MM.1S (cell line): ENCODE measurements around the gene AGAP1.

Experiments
- DNase-seq: peaks from one replicate; pipeline ENCODE4 v3.0.0-alpha.2; 2015
- H2AFZ ChIP-seq: fragments of 300-600 bp; sonication (generic); 2 replicates; pipeline ENCODE4 v1.6.0; 2016; ENCODE audit warnings: antibody characterized with exemption, low read length
- H3F3A ChIP-seq: fragments of 300-600 bp; sonication (generic); 2 replicates; pipeline ENCODE4 v1.6.1; 2016; ENCODE audit warnings: mild to moderate bottlenecking, antibody characterized with exemption, low read length, moderate library complexity, mixed read lengths; ENCODE audit not compliant: insufficient read depth
- H3K27ac ChIP-seq: fragments of 300-600 bp; sonication (generic); 2 replicates; pipeline ENCODE4 v1.5.1; 2016; ENCODE audit warnings: mild to moderate bottlenecking, low read length
- H3K27me3 ChIP-seq: fragments of 300-600 bp; sonication (generic); replicated peaks from 2 replicates; pipeline ENCODE4 v1.6.0; 2016; ENCODE audit warnings: low read length; ENCODE audit not compliant: insufficient read depth
- H3K36me3 ChIP-seq: fragments of 300-600 bp; sonication (generic); replicated peaks from 2 replicates; pipeline ENCODE4 v1.6.1; 2016; ENCODE audit warnings: mild to moderate bottlenecking, low read length, mixed read lengths; ENCODE audit not compliant: insufficient read depth
- H3K4me1 ChIP-seq: fragments of 300-600 bp; sonication (generic); 2 replicates; pipeline ENCODE4 v1.6.1; 2016; ENCODE audit warnings: low read length, mixed read lengths
- H3K4me2 ChIP-seq: fragments of 300-600 bp; sonication (generic); 2 replicates; pipeline ENCODE4 v1.6.0; 2016; ENCODE audit warnings: low read depth, low read length
- H3K4me3 ChIP-seq: fragments of 300-600 bp; sonication (generic); 2 replicates; pipeline ENCODE4 v1.5.1; 2016; ENCODE audit warnings: low read length, mixed read lengths
- H3K79me2 ChIP-seq: fragments of 300-600 bp; sonication (generic); 2 replicates; pipeline ENCODE4 v1.6.1; 2016; ENCODE audit warnings: mixed run types, low read length, mixed read lengths
- H3K9ac ChIP-seq: fragments of 300-600 bp; sonication (generic); 2 replicates; pipeline ENCODE4 v1.6.1; 2016; ENCODE audit warnings: low read length, mixed read lengths
- H3K9me2 ChIP-seq: fragments of 300-600 bp; sonication (generic); replicated peaks from 2 replicates; pipeline ENCODE4 v1.6.1; 2016; ENCODE audit warnings: mild to moderate bottlenecking, low read length, mixed read lengths; ENCODE audit not compliant: insufficient read depth
- H3K9me3 ChIP-seq: fragments of 300-600 bp; sonication (generic); replicated peaks from 2 replicates; pipeline ENCODE4 v1.6.1; 2016; ENCODE audit warnings: mild to moderate bottlenecking, low read length, mixed read lengths; ENCODE audit not compliant: insufficient read depth
- H4K20me1 ChIP-seq: fragments of 300-600 bp; sonication (generic); 2 replicates; pipeline ENCODE4 v1.6.1; 2016; ENCODE audit warnings: mild to moderate bottlenecking, low read length, moderate library complexity, mixed read lengths; ENCODE audit not compliant: insufficient read depth
- CTCF ChIP-seq: fragments of 300-600 bp; sonication (generic); IDR thresholded peaks from 2 replicates; pipeline ENCODE4 v1.5.1; 2016; ENCODE audit warnings: antibody characterized with exemption, low read length, mixed read lengths
- EZH2 ChIP-seq: fragments of 300-600 bp; sonication (generic); optimal IDR thresholded peaks from 2 replicates; pipeline ENCODE3; 2017; ENCODE audit warnings: low read depth, mild to moderate bottlenecking, antibody characterized with exemption, low read length, mixed read lengths
- EZH2phosphoT487 ChIP-seq: fragments of 300-600 bp; sonication (generic); IDR thresholded peaks from 2 replicates; pipeline ENCODE4 v1.6.1; 2018; ENCODE audit warnings: antibody characterized with exemption, low read length

Gene AGAP1

GRCh38 chr2:235612181-235612950, 118.5 kb downstream of the AGAP1 start:
- H3K4me2 ChIP-seq, result no peak overlapping the region
- H3K4me1 ChIP-seq, result peaks cover 52% of the 10 kb centered on the region
- H3K27me3 ChIP-seq, result no peaks in the 10 kb centered on the region
- H3K9ac ChIP-seq, result no peak overlapping the region
- no peaks in the 10 kb centered on the region for H3K36me3 ChIP-seq
- H3K79me2 ChIP-seq, result peaks cover 84% of the 10 kb centered on the region
- H3K27ac ChIP-seq, result no peak overlapping the region
- H3K4me3 ChIP-seq, result no peak overlapping the region
- no peaks in the 10 kb centered on the region for H3K9me3 ChIP-seq
- no peaks in the 10 kb centered on the region for H4K20me1 ChIP-seq
- no peaks in the 10 kb centered on the region for H3K9me2 ChIP-seq
- DNase-seq, result no peak
- H3F3A ChIP-seq, result peaks cover 19% of the 10 kb centered on the region
- TF ChIP-seq EZH2 (no peak), EZH2phosphoT487 (no peak), CTCF (no peak)
- no peak overlapping the region for H2AFZ ChIP-seq

GRCh38 chr2:235613649-235614048, 119.8 kb downstream of the AGAP1 start:
- Histone ChIP-seq H3K9me2 (no peaks in the 10 kb centered on the region), H3K9ac (no peak overlapping the region), H3F3A (peaks cover 19% of the 10 kb centered on the region), H3K27me3 (no peaks in the 10 kb centered on the region), H3K4me2 (peak overlapping the region; percentile 70; the same call in 1 of the 2 replicates), H3K36me3 (no peaks in the 10 kb centered on the region), H4K20me1 (no peaks in the 10 kb centered on the region), H2AFZ (no peak overlapping the region), H3K27ac (peak overlapping the region; percentile 71; the same call in 1 of the 2 replicates), H3K9me3 (no peaks in the 10 kb centered on the region), H3K4me3 (no peak overlapping the region), H3K79me2 (peaks cover 84% of the 10 kb centered on the region), H3K4me1 (peaks cover 52% of the 10 kb centered on the region)
- TF ChIP-seq EZH2, result no peak
- TF ChIP-seq CTCF, result no peak
- TF ChIP-seq EZH2phosphoT487, result no peak
- no peak for DNase-seq

- Histone ChIP-seq H3K4me3 (peak overlapping the region; percentile 36), H3K9me2 (no peaks in the 10 kb centered on the region), H3K4me1 (peaks cover 47% of the 10 kb centered on the region), H3K27ac (peak overlapping the region; percentile 71; the same call in 1 of the 2 replicates), H3K9me3 (no peaks in the 10 kb centered on the region), H2AFZ (no peak overlapping the region), H3K9ac (peak overlapping the region; percentile 41; the same call in 1 of the 2 replicates), H3K27me3 (no peaks in the 10 kb centered on the region), H3K36me3 (no peaks in the 10 kb centered on the region), H3K4me2 (peak overlapping the region; percentile 70), H3K79me2 (peaks cover 82% of the 10 kb centered on the region), H4K20me1 (no peaks in the 10 kb centered on the region), H3F3A (peaks cover 19% of the 10 kb centered on the region)
- TF ChIP-seq EZH2 (no peak), CTCF (no peak), EZH2phosphoT487 (no peak)
- peak; percentile 81 for DNase-seq
Measured at GRCh38 chr2:235614176-235614860, 120.5 kb downstream of the AGAP1 start.
